Epithelial cell of prostate (primary cell): Measurements from ENCODE around the gene ACSS2.
"Not testable (repeated sequence)": the region's sequence is repeated elsewhere in the genome, so short reads cannot be mapped to it uniquely, and the experiment has no call there.

Source experiments
- DNase-seq: peaks from one replicate; pipeline ENCODE4 v3.0.0-alpha.2; 2011; ENCODE audit warnings: low read depth, low spot score
- H3K27ac ChIP-seq: fragments of 450-650 bp; 2 replicates; pipeline ENCODE4 v1.5.1; 2017; ENCODE audit warnings: mild to moderate bottlenecking

The ACSS2 gene

GRCh38 chr20:34872622-34873224 lies 3.7 kb upstream of the ACSS2 start, which contains the start of gene GGT7:
Gene GGT7 (minus strand): TSS chr20:34872856. CDS start chr20:34872815, 41 bp downstream.
- H3K27ac ChIP-seq: no peak within 1 kb of the TSS
- DNase-seq: no peak

GRCh38 chr20:34873583-34874093 lies 2.8 kb upstream of the ACSS2 start:
- no peak overlapping the region for H3K27ac ChIP-seq
- no peak for DNase-seq

GRCh38 chr20:34874094-34874654 lies 2.2 kb upstream of the ACSS2 start:
- DNase-seq: peak; percentile 26

GRCh38 chr20:34875642-34876405 lies 588 bp upstream of the ACSS2 start:
- H3K27ac ChIP-seq: peak overlapping the region; percentile 66
- DNase-seq: peak; percentile 92

More at GRCh38 chr20:34874094-34874654, 2.2 kb upstream of the ACSS2 start:
- peak overlapping the region; percentile 66 for H3K27ac ChIP-seq

GRCh38 chr20:34880215-34880850 lies 3.9 kb downstream of the ACSS2 start:
- H3K27ac ChIP-seq: no peak overlapping the region
- DNase-seq: no peak

GRCh38 chr20:34880971-34881370 lies 4.6 kb downstream of the ACSS2 start:
- not testable (repeated sequence) for DNase-seq, H3K27ac ChIP-seq

- DNase-seq: no peak
- no peak overlapping the region for H3K27ac ChIP-seq
These were observed 5.3 kb downstream of the ACSS2 start for GRCh38 chr20:34881689-34882088.

GRCh38 chr20:34883087-34883688 lies 6.8 kb downstream of the ACSS2 start:
- H3K27ac ChIP-seq: no peak overlapping the region

GRCh38 chr20:34883809-34884208 lies 7.4 kb downstream of the ACSS2 start:
- H3K27ac ChIP-seq: no peak overlapping the region

More at GRCh38 chr20:34883087-34883688, 6.8 kb downstream of the ACSS2 start:
- no peak for DNase-seq

GRCh38 chr20:34884260-34884659 lies 7.8 kb downstream of the ACSS2 start:
- H3K27ac ChIP-seq: no peak overlapping the region
- no peak for DNase-seq

More at GRCh38 chr20:34883809-34884208, 7.4 kb downstream of the ACSS2 start:
- no peak for DNase-seq

GRCh38 chr20:34886122-34886521 lies 9.7 kb downstream of the ACSS2 start:
- no peak overlapping the region for H3K27ac ChIP-seq
- no peak for DNase-seq

- no peak for DNase-seq
- H3K27ac ChIP-seq: no peak overlapping the region
These were observed 10.6 kb downstream of the ACSS2 start for GRCh38 chr20:34887023-34887422.

- DNase-seq: no peak
- H3K27ac ChIP-seq: no peak overlapping the region
These were observed 12.1 kb downstream of the ACSS2 start for GRCh38 chr20:34888468-34888867.

GRCh38 chr20:34891166-34892062 lies 15.0 kb downstream of the ACSS2 start:
- peak overlapping the region; percentile 86 for H3K27ac ChIP-seq
- peak; percentile 57 for DNase-seq

- no peak for DNase-seq
- no peak overlapping the region for H3K27ac ChIP-seq
These were observed 16.3 kb downstream of the ACSS2 start for GRCh38 chr20:34892671-34893070.

- H3K27ac ChIP-seq: no peak overlapping the region
- DNase-seq: no peak
These were observed 18.3 kb downstream of the ACSS2 start for GRCh38 chr20:34894723-34895122.

- DNase-seq: no peak
- no peak overlapping the region for H3K27ac ChIP-seq
These were observed 19.1 kb downstream of the ACSS2 start for GRCh38 chr20:34895465-34895864.

- DNase-seq: no peak
- no peak overlapping the region for H3K27ac ChIP-seq
These were observed 19.7 kb downstream of the ACSS2 start for GRCh38 chr20:34896086-34896621.

GRCh38 chr20:34898129-34898528 lies 21.7 kb downstream of the ACSS2 start:
- not testable (repeated sequence) for H3K27ac ChIP-seq, DNase-seq
